ENCODE results near the gene EVI5. TPM values are rescaled to one million over a fixed set of nuclear protein-coding genes. Genes with fewer than 3 reads are reported as not detected.

Gene EVI5
- total RNA-seq, 1 experiment from 2014 or later = 23.2 TPM

DNA sequence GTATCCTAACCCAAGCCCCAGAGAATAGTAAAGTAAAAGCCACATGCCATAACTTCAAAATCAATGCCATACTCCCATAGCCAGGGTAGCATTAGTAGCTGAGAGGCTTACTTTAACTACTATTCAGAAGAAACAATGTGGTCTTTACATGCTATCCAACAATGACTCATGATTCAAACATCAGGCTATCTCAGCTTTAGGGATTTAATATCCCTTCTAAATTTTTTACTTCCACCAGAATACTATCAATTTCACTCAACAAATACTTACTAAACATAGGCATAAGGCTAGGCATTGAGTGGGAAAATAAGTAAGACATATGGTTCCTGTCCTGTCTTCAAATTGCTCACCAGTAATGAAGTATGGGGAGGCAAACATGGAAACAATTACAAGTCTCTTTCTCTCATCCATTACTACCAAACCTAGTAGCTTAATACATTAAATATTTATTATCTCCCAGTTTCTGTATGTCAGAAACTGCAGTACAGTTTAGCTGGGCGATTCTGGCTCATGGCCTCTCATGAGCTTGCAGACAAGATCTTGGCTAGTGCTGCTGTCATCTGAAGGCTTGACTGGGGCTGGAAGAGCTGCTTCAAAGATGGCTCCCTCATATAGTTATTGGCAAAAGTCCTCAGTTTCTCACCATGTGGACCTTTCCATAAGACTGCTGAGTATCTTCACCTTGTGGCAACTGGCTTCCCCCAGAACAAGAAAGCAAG is 30.7 kb downstream of the EVI5 start:
- DNase-seq (ENCODE audit: unreplicated experiment) = no peak
- intact Hi-C loops (cut with micrococcal nuclease) = no loop called here
- BruUV-seq (replicated peaks) = no TSS peak
- Mint-ChIP-seq H3K36me3 (ENCODE audit: insufficient read depth, unreplicated experiment) (no peaks in the 10 kb centered on the region), H3K27me3 (ENCODE audit: insufficient read depth, unreplicated experiment) (no peaks in the 10 kb centered on the region), H3K9me3 (ENCODE audit: unreplicated experiment) (no peaks in the 10 kb centered on the region), H3K27ac (ENCODE audit: low read depth, unreplicated experiment) (no peak overlapping the region), H3K4me1 (ENCODE audit: insufficient read depth, unreplicated experiment) (peaks cover 14% of the 10 kb centered on the region), H3K4me3 (ENCODE audit: unreplicated experiment) (no peak overlapping the region)
- ChIA-PET POLR2A (interaction anchor here (0.6 to 1.5 kb wide), 7 partner anchors 11 to 77 kb away, joined by 3 to 7 read pairs (median 4); partner anchors contain the start of genes EVI5 and RPL5), CTCF (interaction anchor here (1.1 to 2.0 kb wide), 3 partner anchors 8 to 19 kb away, joined by 4 to 7 read pairs (median 4); no protein-coding TSS in a partner anchor)
- TF ChIP-seq, protein P1, sequence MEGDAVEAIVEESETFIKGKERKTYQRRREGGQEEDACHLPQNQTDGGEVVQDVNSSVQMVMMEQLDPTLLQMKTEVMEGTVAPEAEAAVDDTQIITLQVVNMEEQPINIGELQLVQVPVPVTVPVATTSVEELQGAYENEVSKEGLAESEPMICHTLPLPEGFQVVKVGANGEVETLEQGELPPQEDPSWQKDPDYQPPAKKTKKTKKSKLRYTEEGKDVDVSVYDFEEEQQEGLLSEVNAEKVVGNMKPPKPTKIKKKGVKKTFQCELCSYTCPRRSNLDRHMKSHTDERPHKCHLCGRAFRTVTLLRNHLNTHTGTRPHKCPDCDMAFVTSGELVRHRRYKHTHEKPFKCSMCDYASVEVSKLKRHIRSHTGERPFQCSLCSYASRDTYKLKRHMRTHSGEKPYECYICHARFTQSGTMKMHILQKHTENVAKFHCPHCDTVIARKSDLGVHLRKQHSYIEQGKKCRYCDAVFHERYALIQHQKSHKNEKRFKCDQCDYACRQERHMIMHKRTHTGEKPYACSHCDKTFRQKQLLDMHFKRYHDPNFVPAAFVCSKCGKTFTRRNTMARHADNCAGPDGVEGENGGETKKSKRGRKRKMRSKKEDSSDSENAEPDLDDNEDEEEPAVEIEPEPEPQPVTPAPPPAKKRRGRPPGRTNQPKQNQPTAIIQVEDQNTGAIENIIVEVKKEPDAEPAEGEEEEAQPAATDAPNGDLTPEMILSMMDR (IDR thresholded peaks at IDR 0.05; ENCODE audit: unreplicated experiment) = no peak

DNA sequence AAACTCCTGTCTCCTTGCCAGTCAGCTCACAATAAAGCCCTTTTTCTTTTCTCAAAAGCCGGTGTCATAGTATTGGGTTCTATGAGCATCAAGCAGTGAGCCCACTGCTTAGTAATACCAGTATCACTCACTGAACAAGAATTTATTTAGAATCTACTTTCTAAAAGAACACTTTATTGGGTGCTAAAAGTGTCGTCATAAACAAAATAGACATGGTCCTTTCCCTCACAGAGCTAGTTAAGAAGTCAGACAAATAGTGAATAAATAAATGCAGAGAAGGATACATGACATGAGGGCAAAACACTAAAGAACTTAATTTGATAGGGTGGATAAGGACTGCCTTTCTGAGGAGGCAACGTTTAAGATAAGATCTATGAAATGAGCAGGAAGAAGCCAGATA is 32.2 kb downstream of the EVI5 start:
- Mint-ChIP-seq H3K27ac (ENCODE audit: low read depth, unreplicated experiment) (no peak overlapping the region), H3K4me1 (ENCODE audit: insufficient read depth, unreplicated experiment) (peaks cover 19% of the 10 kb centered on the region), H3K36me3 (ENCODE audit: insufficient read depth, unreplicated experiment) (no peaks in the 10 kb centered on the region), H3K9me3 (ENCODE audit: unreplicated experiment) (no peaks in the 10 kb centered on the region), H3K27me3 (ENCODE audit: insufficient read depth, unreplicated experiment) (no peaks in the 10 kb centered on the region), H3K4me3 (ENCODE audit: unreplicated experiment) (no peak overlapping the region)
- BruUV-seq (replicated peaks) = no TSS peak
- DNase-seq (ENCODE audit: unreplicated experiment) = no peak
- CTCF ChIA-PET = interaction anchor here (0.7 to 0.9 kb wide), 2 partner anchors 65 to 773 kb away, joined by 3 to 5 read pairs; no protein-coding TSS in a partner anchor
- POLR2A ChIA-PET = interaction anchor here (1.2 to 1.5 kb wide), 2 partner anchors 14 to 25 kb away, joined by 3 read pairs; no protein-coding TSS in a partner anchor
- intact Hi-C loops (cut with micrococcal nuclease) = no loop called here
- TF ChIP-seq, protein P1 (IDR thresholded peaks at IDR 0.05; ENCODE audit: unreplicated experiment) = no peak

DNA sequence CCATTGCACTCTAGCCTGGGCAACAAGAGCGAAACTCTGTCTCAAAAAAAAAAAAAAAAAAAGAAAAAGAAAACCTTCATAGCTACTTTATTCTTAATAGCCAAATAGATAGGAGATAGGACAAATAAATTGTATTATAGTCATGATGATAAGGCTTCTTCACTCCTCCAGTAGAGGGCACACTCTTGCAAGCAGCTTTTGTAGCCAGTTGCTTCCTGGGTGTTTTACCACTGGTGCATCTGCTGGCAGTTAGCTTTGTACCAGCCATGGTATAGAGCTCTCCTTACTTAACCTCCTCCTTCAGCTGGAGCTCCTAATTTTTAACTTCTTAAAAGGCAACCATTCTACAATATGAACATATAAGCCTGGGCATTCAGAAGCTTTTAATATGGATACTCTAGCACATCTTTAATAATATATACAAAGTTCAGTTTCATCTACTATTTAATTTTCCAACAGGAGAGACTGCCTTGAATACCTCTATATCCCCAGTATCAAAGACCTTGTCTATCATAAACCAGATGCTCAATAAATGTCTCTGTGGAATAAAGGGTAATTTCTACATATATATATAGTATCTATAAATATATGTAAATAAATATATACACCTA is 35.8 kb downstream of the EVI5 start:
- Mint-ChIP-seq H3K4me1 (ENCODE audit: insufficient read depth, unreplicated experiment) (peaks cover 19% of the 10 kb centered on the region), H3K9me3 (ENCODE audit: unreplicated experiment) (no peaks in the 10 kb centered on the region), H3K27me3 (ENCODE audit: insufficient read depth, unreplicated experiment) (no peaks in the 10 kb centered on the region), H3K36me3 (ENCODE audit: insufficient read depth, unreplicated experiment) (no peaks in the 10 kb centered on the region), H3K4me3 (ENCODE audit: unreplicated experiment) (no peak overlapping the region), H3K27ac (ENCODE audit: low read depth, unreplicated experiment) (no peak overlapping the region)
- intact Hi-C loops (cut with micrococcal nuclease) = loop anchor here (1.0 to 5.0 kb wide), 3 partner anchors 36 to 437 kb away; partner anchors contain the start of gene EVI5
- POLR2A ChIA-PET = interaction anchor here (0.7 to 2.3 kb wide), 5 partner anchors 15 to 99 kb away, joined by 3 to 10 read pairs (median 4); partner anchors contain the start of genes EVI5 and RPL5
- CTCF ChIA-PET = interaction anchor here (0.6 to 4.9 kb wide), 45 partner anchors 9 to 1330 kb away, joined by 3 to 61 read pairs (median 4); partner anchors contain the start of genes EVI5 and RPL5
- peak; percentile 74 for DNase-seq (ENCODE audit: unreplicated experiment)
- no TSS peak for BruUV-seq (replicated peaks)
- TF ChIP-seq, protein P1 (IDR thresholded peaks at IDR 0.05; ENCODE audit: unreplicated experiment) = peak; percentile 60

DNA sequence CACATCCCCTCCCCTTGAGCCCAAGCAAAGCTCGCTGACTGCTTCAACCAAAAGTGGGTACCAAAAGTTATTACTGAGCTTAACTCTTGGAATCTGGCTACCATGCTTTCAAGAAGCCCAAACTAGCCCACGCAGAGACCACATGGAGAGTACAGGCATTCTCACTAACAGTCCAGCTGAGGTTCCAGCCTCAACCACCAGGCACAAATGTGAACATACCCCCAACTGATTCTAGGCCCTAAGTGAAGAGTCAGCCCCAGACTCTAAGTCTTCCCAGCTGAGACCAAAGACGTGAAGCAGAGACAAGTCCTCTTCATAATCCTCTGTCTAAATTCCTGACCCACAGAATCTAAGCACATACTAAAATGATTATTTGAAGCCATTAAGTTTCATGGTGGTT is 36.8 kb downstream of the EVI5 start:
- no TSS peak for BruUV-seq (replicated peaks)
- Mint-ChIP-seq H3K9me3 (ENCODE audit: unreplicated experiment) (no peaks in the 10 kb centered on the region), H3K4me1 (ENCODE audit: insufficient read depth, unreplicated experiment) (peaks cover 13% of the 10 kb centered on the region), H3K27me3 (ENCODE audit: insufficient read depth, unreplicated experiment) (no peaks in the 10 kb centered on the region), H3K36me3 (ENCODE audit: insufficient read depth, unreplicated experiment) (no peaks in the 10 kb centered on the region), H3K27ac (ENCODE audit: low read depth, unreplicated experiment) (no peak overlapping the region), H3K4me3 (ENCODE audit: unreplicated experiment) (no peak overlapping the region)
- DNase-seq (ENCODE audit: unreplicated experiment) = no peak
- ChIA-PET CTCF (interaction anchor here (0.7 to 4.9 kb wide), 14 partner anchors 10 to 922 kb away, joined by 3 to 61 read pairs (median 7); partner anchors contain the start of genes EVI5 and RPL5), POLR2A (interaction anchor here (0.6 to 2.3 kb wide), 2 partner anchors 84 to 679 kb away, joined by 4 to 10 read pairs; partner anchors contain the start of gene RPL5)
- intact Hi-C loops (cut with micrococcal nuclease) = loop anchor here (2.0 to 5.0 kb wide), 2 partner anchors 37 to 436 kb away; partner anchors contain the start of gene EVI5
- TF ChIP-seq, protein P1 (IDR thresholded peaks at IDR 0.05; ENCODE audit: unreplicated experiment) = no peak
